H9 (cell line): Measurements from ENCODE around the gene USP46. TPM values are rescaled to one million over a fixed set of nuclear protein-coding genes. Genes with fewer than 3 reads are reported as not detected.

Experiments used
- DNase-seq: peaks from one replicate; pipeline ENCODE4 v3.0.0-alpha.2; 2017
- H2AFZ ChIP-seq: one replicate; pipeline ENCODE4 v1.6.1; 2013; ENCODE audit warnings: mild to moderate bottlenecking, low read length, control low read depth, moderate library complexity
- H2AK5ac ChIP-seq: 2 replicates; pipeline ENCODE4 v1.6.1; 2013; ENCODE audit warnings: low read length, control low read depth, mixed read lengths; ENCODE audit not compliant: insufficient read length
- H2BK120ac ChIP-seq: one replicate; pipeline ENCODE4 v1.6.1; 2013; ENCODE audit warnings: low read depth, mild to moderate bottlenecking, low read length, control low read depth, inconsistent platforms; ENCODE audit not compliant: poor library complexity, severe bottlenecking
- H2BK12ac ChIP-seq: 2 replicates; pipeline ENCODE4 v1.6.1; 2013; ENCODE audit warnings: low read length, control low read depth, mixed read lengths, low read depth; ENCODE audit not compliant: insufficient read length
- H2BK15ac ChIP-seq: 2 replicates; pipeline ENCODE4 v1.6.1; 2013; ENCODE audit warnings: low read depth, low read length, control low read depth
- H2BK20ac ChIP-seq: one replicate; pipeline ENCODE4 v1.6.1; 2013; ENCODE audit warnings: low read depth, mild to moderate bottlenecking, low read length, control low read depth, inconsistent platforms; ENCODE audit not compliant: poor library complexity, severe bottlenecking
- H2BK5ac ChIP-seq: 2 replicates; pipeline ENCODE4 v1.6.1; 2013; ENCODE audit warnings: low read length, control low read depth, mixed read lengths; ENCODE audit not compliant: insufficient read length
- H3K14ac ChIP-seq: 2 replicates; pipeline ENCODE4 v1.6.1; 2013; ENCODE audit warnings: low read length, control low read depth; ENCODE audit not compliant: insufficient read depth
- H3K18ac ChIP-seq: 2 replicates; pipeline ENCODE4 v1.6.1; 2013; ENCODE audit warnings: low read depth, mild to moderate bottlenecking, mixed read lengths, low read length, control low read depth; ENCODE audit not compliant: insufficient read length
- H3K23ac ChIP-seq: 2 replicates; pipeline ENCODE4 v1.6.1; 2013; ENCODE audit warnings: low read length, control low read depth, mixed read lengths, low read depth; ENCODE audit not compliant: insufficient read length
- H3K23me2 ChIP-seq: 2 replicates; pipeline ENCODE4 v1.6.1; 2013; ENCODE audit warnings: low read depth, mild to moderate bottlenecking, mixed read lengths, low read length, control low read depth; ENCODE audit not compliant: insufficient read length, poor library complexity, severe bottlenecking
- H3K27ac ChIP-seq: 2 replicates; pipeline ENCODE4 v1.5.1; 2013; ENCODE audit warnings: low read length, control low read depth, mixed read lengths, low read depth; ENCODE audit not compliant: insufficient read length
- H3K27me3 ChIP-seq: 2 replicates; pipeline ENCODE4 v1.6.1; 2013; ENCODE audit warnings: low read length, control low read depth, inconsistent platforms; ENCODE audit not compliant: insufficient read depth
- H3K4ac ChIP-seq: 2 replicates; pipeline ENCODE4 v1.6.1; 2013; ENCODE audit warnings: low read depth, mild to moderate bottlenecking, control low read depth, inconsistent platforms, low read length, moderate library complexity
- H3K4me1 ChIP-seq: 2 replicates; pipeline ENCODE4 v1.6.1; 2013; ENCODE audit warnings: low read length, control low read depth, inconsistent platforms; ENCODE audit not compliant: insufficient read depth
- H3K4me2 ChIP-seq: 2 replicates; pipeline ENCODE4 v1.6.1; 2013; ENCODE audit warnings: low read length, control low read depth, mixed read lengths; ENCODE audit not compliant: insufficient read length, insufficient read depth
- H3K56ac ChIP-seq: 2 replicates; pipeline ENCODE4 v1.6.1; 2013; ENCODE audit warnings: low read depth, mild to moderate bottlenecking, mixed read lengths, low read length, control low read depth; ENCODE audit not compliant: insufficient read length
- H3K79me1 ChIP-seq: 2 replicates; pipeline ENCODE4 v1.6.1; 2013; ENCODE audit warnings: low read depth, mild to moderate bottlenecking, moderate library complexity, low read length, control low read depth, inconsistent platforms; ENCODE audit not compliant: insufficient read depth, poor library complexity, severe bottlenecking
- H3K79me2 ChIP-seq: 2 replicates; pipeline ENCODE4 v1.6.1; 2013; ENCODE audit warnings: low read length, control low read depth, inconsistent platforms; ENCODE audit not compliant: insufficient read depth
- H3K9ac ChIP-seq: 2 replicates; pipeline ENCODE4 v1.6.1; 2013; ENCODE audit warnings: low read length, control low read depth, mixed read lengths; ENCODE audit not compliant: insufficient read length; ENCODE audit errors: extremely low read depth
- H3K9me3 ChIP-seq: one replicate; pipeline ENCODE4 v1.6.1; 2013; ENCODE audit warnings: low read depth, low read length, inconsistent platforms; ENCODE audit not compliant: control insufficient read depth
- H3T11ph ChIP-seq: one replicate; pipeline ENCODE4 v1.6.1; 2013; ENCODE audit warnings: mild to moderate bottlenecking, low read length, control low read depth, inconsistent platforms
- H4K20me1 ChIP-seq: one replicate; pipeline ENCODE4 v1.6.1; 2013; ENCODE audit not compliant: control insufficient read depth, insufficient read length, insufficient read depth
- H4K5ac ChIP-seq: 2 replicates; pipeline ENCODE4 v1.6.1; 2013; ENCODE audit warnings: low read depth, mild to moderate bottlenecking, mixed read lengths, low read length, control low read depth; ENCODE audit not compliant: insufficient read length
- H4K8ac ChIP-seq: replicated peaks from 2 replicates; pipeline ENCODE4 v1.6.1; 2013; ENCODE audit warnings: low read length, control low read depth, mixed read lengths, low read depth; ENCODE audit not compliant: insufficient read length
- H4K91ac ChIP-seq: 2 replicates; pipeline ENCODE4 v1.6.1; 2013; ENCODE audit warnings: low read depth, mild to moderate bottlenecking, moderate library complexity, mixed read lengths, low read length, control low read depth; ENCODE audit not compliant: insufficient read length
- H3K27ac Mint-ChIP-seq, 3 experiments: 2 replicates in 2 of 3; 3 replicates in 1 of 3; pipeline ENCODE4 v1.8.0; 2020 to 2021; ENCODE audit warnings: mixed read lengths in 3 of 3, mild to moderate bottlenecking in 1 of 3, moderate library complexity in 1 of 3
- H3K27me3 Mint-ChIP-seq: 2 replicates; pipeline ENCODE4 v1.8.0; 2021; ENCODE audit warnings: low read depth, mild to moderate bottlenecking, moderate library complexity, mixed read lengths
- H3K36me3 Mint-ChIP-seq, 3 experiments: 2 replicates in 2 of 3; 3 replicates in 1 of 3; pipeline ENCODE4 v1.8.0; 2020 to 2021; ENCODE audit warnings: low read depth in 3 of 3, mixed read lengths in 3 of 3; ENCODE audit not compliant: insufficient read depth in 1 of 3
- H3K4me1 Mint-ChIP-seq, 2 experiments: 2 replicates each; pipeline ENCODE4 v1.8.0; 2020; ENCODE audit warnings: mixed read lengths in 2 of 2
- H3K4me3 Mint-ChIP-seq, 2 experiments: 2 replicates in 1 of 2; 3 replicates in 1 of 2; pipeline ENCODE4 v1.8.0; 2020 to 2021; ENCODE audit warnings: mild to moderate bottlenecking in 2 of 2, mixed read lengths in 2 of 2, moderate library complexity in 1 of 2
- H3K9me3 Mint-ChIP-seq, 2 experiments: 2 replicates in 1 of 2; 3 replicates in 1 of 2; pipeline ENCODE4 v1.8.0; 2020; ENCODE audit warnings: mild to moderate bottlenecking in 2 of 2, mixed read lengths in 2 of 2, moderate library complexity in 1 of 2
- WGBS: extraction: QIAGEN DNeasy Blood & Tissue Kit; methylation state at CpG from one replicate; pipeline ENCODE4 v1.1.7; 2013; ENCODE audit warnings: missing lambda C conversion rate, low lambda C conversion rate, mixed read lengths; ENCODE audit not compliant: insufficient read length; ENCODE audit errors: extremely low coverage; 5-methylcytosine and 5-hydroxymethylcytosine counted together
- total RNA-seq: library from RNA; stranded (reverse); gene quantifications from 2 replicates; pipeline ENCODE4 v1.2.1, GENCODE V29; 2021
- TF ChIP-seq, protein P1 (sequence below): fragments of 200-600 bp; sonication (generic); conservative IDR thresholded peaks from 3 replicates; pipeline ENCODE4 v1.8.0; 2021; ENCODE audit warnings: antibody characterized with exemption, mild to moderate bottlenecking

Gene USP46
- total RNA-seq, 1 experiment from 2014 or later: 59.8 TPM

DNA sequence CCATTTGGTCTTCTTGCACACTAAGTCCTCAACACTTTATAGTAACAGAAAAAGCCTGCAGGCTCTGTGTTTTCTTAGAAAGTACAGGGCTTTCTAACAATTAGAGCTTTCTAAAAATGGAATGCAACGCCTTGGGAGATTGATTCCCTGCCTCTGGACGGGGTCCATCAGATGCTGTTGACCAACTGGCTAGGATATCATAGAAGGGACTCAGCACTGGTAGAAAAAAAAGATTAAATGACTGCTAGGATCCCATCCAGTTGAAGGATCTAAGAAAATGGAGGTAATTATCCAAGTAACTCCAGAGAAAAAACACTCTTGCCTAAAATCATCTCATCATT is 39.5 kb downstream of the USP46 start:
- no peak overlapping the region for H3K4me2 ChIP-seq
- H3K27ac Mint-ChIP-seq: peak overlapping the region in 1 of 3 experiments; percentile 65; a peak in 1 of 7 replicates
- WGBS: no CpG with 5 or more reads among the region's 2 CpGs

More for the DNA sequence above, 39.5 kb downstream of the USP46 start:
- no peak overlapping the region for H2AFZ ChIP-seq
- no peak overlapping the region for H3K27ac ChIP-seq
- H2BK12ac ChIP-seq: no peak overlapping the region
- no peaks in the 10 kb centered on the region for H3K27me3 ChIP-seq
- H2AK5ac ChIP-seq: no peak overlapping the region
- H3K79me2 ChIP-seq: no peaks in the 10 kb centered on the region; the same call in 1 of the 2 replicates
- no peak overlapping the region for H3K4ac ChIP-seq
- peaks cover 18 to 21% (median 20%) of the 10 kb centered on the region in 3 experiments for H3K36me3 Mint-ChIP-seq
- no peak for DNase-seq
- no peaks in the 10 kb centered on the region for H3K4me1 ChIP-seq
- H3K79me1 ChIP-seq: peaks cover 6% of the 10 kb centered on the region
- H3K23me2 ChIP-seq: no peaks in the 10 kb centered on the region
- H4K5ac ChIP-seq: no peak overlapping the region
- H3K14ac ChIP-seq: no peak overlapping the region
- H3K23ac ChIP-seq: no peak overlapping the region
- H2BK15ac ChIP-seq: no peak overlapping the region
- peaks cover 15 to 17% of the 10 kb centered on the region in 2 experiments for H3K4me1 Mint-ChIP-seq
- no peak overlapping the region for H4K8ac ChIP-seq
- no peaks in the 10 kb centered on the region for H3K9me3 ChIP-seq
- H3K27me3 Mint-ChIP-seq: no peaks in the 10 kb centered on the region
- H4K91ac ChIP-seq: no peak overlapping the region
- no peak overlapping the region for H2BK20ac ChIP-seq
- H3K56ac ChIP-seq: no peak overlapping the region
- no peaks in the 10 kb centered on the region for H4K20me1 ChIP-seq
- H2BK5ac ChIP-seq: no peak overlapping the region
- no peak overlapping the region for H3K18ac ChIP-seq
- TF ChIP-seq, protein P1, sequence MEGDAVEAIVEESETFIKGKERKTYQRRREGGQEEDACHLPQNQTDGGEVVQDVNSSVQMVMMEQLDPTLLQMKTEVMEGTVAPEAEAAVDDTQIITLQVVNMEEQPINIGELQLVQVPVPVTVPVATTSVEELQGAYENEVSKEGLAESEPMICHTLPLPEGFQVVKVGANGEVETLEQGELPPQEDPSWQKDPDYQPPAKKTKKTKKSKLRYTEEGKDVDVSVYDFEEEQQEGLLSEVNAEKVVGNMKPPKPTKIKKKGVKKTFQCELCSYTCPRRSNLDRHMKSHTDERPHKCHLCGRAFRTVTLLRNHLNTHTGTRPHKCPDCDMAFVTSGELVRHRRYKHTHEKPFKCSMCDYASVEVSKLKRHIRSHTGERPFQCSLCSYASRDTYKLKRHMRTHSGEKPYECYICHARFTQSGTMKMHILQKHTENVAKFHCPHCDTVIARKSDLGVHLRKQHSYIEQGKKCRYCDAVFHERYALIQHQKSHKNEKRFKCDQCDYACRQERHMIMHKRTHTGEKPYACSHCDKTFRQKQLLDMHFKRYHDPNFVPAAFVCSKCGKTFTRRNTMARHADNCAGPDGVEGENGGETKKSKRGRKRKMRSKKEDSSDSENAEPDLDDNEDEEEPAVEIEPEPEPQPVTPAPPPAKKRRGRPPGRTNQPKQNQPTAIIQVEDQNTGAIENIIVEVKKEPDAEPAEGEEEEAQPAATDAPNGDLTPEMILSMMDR: no peak
- H3K9ac ChIP-seq: no peak overlapping the region
- no peaks in the 10 kb centered on the region; a peak in 1 of 5 replicates for H3K9me3 Mint-ChIP-seq
- H3T11ph ChIP-seq: no peak overlapping the region
- H2BK120ac ChIP-seq: no peak overlapping the region
- H3K4me3 Mint-ChIP-seq: no peak overlapping the region
